Suprapubic skin (tissue), 4 donors: ENCODE data around the gene RDH8. TPM values are rescaled to one million over a fixed set of nuclear protein-coding genes. Genes with fewer than 3 reads are reported as not detected.

Experiments used
- DNase-seq, 2 donors: peaks; one replicate each; pipeline ENCODE4 v3.0.0-alpha.2; 2019; ENCODE audit warnings: low spot score in 2 of 2
- H3K27ac ChIP-seq: fragments of 200-600 bp; sonication (generic); one replicate; pipeline ENCODE4 v1.5.1; 2019
- H3K27me3 ChIP-seq: fragments of 200-600 bp; sonication (generic); one replicate; pipeline ENCODE4 v1.5.1; 2019
- H3K36me3 ChIP-seq: fragments of 200-600 bp; sonication (generic); one replicate; pipeline ENCODE4 v1.5.1; 2019
- H3K4me1 ChIP-seq: fragments of 200-600 bp; sonication (generic); one replicate; pipeline ENCODE4 v1.5.1; 2019
- H3K4me3 ChIP-seq: fragments of 200-600 bp; sonication (generic); one replicate; pipeline ENCODE4 v1.5.1; 2019; ENCODE audit warnings: mild to moderate bottlenecking
- H3K9me3 ChIP-seq: fragments of 200-600 bp; sonication (generic); one replicate; pipeline ENCODE4 v1.5.1; 2019
- EP300 ChIP-seq: sonication (generic); formaldehyde crosslinking; IDR thresholded peaks from one replicate; pipeline ENCODE4 v1.6.1; 2017; ENCODE audit warnings: antibody characterized with exemption
- POLR2A ChIP-seq, 2 donors: fragments of 450-650 bp; IDR thresholded peaks; one replicate each; pipeline ENCODE4 v1.6.1; 2017; ENCODE audit warnings: antibody characterized with exemption in 2 of 2, mild to moderate bottlenecking in 2 of 2, moderate library complexity in 2 of 2
- POLR2AphosphoS5 ChIP-seq, 3 donors: sonication (generic); formaldehyde crosslinking; IDR thresholded peaks; one replicate each; pipeline ENCODE4 v1.6.1; 2017; ENCODE audit warnings: antibody characterized with exemption in 3 of 3
- WGBS: methylation state at CpG from one replicate; pipeline ENCODE4 v1.1.5; 2018; 5-methylcytosine and 5-hydroxymethylcytosine counted together
- total RNA-seq, 4 donors: library from RNA; depleted of rRNA; stranded (reverse); fragments of >200 nt; gene quantifications; one replicate each; pipeline ENCODE4 v1.1.0, GENCODE V29; 2016
- TF ChIP-seq, protein P1 (sequence below), 2 donors: fragments of 200-600 bp in 1 of 2; fragments of 450-650 bp in 1 of 2; sonication (generic) in 1 of 2; IDR thresholded peaks; one replicate each; pipeline ENCODE4 v1.5.1; 2016 to 2019; ENCODE audit warnings: antibody characterized with exemption in 2 of 2, mild to moderate bottlenecking in 1 of 2, moderate library complexity in 1 of 2

RDH8 gene
- total RNA-seq, 4 donors from 2014 or later, result not detected

DNA sequence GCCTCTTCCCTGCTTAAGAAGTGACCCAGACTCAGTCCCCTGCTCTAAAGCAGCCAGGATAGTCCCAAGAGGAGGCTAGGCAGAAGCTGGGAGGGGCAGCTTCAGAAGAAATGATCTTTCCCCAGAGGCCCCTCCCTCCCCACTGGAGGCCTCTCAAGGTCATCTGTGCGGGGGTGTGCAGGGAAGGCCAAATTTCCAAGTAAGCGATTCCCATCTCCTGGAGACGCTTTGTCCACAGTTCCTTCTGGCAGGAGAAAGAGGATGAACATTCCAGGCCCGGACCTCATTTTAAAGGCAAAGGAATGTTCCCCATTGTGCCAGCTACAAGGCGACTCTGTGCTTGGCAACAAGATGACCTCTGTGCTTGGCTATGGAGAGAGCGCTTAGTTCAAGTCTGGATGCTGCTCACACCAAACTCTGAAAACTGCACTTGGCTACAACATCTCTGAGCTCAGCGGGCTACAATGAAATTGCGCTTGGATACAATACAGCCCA lies 26.4 kb upstream of the RDH8 start:
- WGBS, result 49% methylated on average over 8 of the region's 8 CpGs
- no peak for TF ChIP-seq EP300
- no peaks in the 10 kb centered on the region for H3K27me3 ChIP-seq
- peaks cover 44% of the 10 kb centered on the region for H3K36me3 ChIP-seq
- no peaks in the 10 kb centered on the region for H3K9me3 ChIP-seq
- DNase-seq, result no peak
- H3K4me1 ChIP-seq, result peaks cover 9% of the 10 kb centered on the region
- no peak overlapping the region for H3K27ac ChIP-seq
- no peak overlapping the region for H3K4me3 ChIP-seq

DNA sequence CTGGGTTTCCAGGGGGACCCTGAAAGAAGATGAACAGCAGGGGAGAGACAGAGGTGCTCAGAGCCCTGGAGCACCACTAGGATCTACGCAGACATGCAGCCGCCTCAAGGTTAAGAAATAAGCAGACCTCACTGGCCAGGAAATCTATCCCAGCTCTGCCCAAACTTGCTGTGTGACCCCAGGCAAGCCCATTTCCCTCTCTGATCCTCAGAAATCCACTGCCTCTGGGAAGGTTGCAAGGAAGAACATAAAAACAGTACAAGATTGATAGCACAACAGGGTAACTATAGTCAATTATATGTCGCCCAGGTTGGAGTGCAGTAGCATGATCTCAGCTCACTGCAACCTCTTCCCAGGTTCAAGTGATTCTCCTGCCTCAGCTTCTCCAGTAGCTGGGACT lies 23.8 kb upstream of the RDH8 start:
- H3K36me3 ChIP-seq, result peaks cover 58% of the 10 kb centered on the region
- no peak overlapping the region for H3K4me3 ChIP-seq
- DNase-seq, result no peak
- TF ChIP-seq, protein P1, sequence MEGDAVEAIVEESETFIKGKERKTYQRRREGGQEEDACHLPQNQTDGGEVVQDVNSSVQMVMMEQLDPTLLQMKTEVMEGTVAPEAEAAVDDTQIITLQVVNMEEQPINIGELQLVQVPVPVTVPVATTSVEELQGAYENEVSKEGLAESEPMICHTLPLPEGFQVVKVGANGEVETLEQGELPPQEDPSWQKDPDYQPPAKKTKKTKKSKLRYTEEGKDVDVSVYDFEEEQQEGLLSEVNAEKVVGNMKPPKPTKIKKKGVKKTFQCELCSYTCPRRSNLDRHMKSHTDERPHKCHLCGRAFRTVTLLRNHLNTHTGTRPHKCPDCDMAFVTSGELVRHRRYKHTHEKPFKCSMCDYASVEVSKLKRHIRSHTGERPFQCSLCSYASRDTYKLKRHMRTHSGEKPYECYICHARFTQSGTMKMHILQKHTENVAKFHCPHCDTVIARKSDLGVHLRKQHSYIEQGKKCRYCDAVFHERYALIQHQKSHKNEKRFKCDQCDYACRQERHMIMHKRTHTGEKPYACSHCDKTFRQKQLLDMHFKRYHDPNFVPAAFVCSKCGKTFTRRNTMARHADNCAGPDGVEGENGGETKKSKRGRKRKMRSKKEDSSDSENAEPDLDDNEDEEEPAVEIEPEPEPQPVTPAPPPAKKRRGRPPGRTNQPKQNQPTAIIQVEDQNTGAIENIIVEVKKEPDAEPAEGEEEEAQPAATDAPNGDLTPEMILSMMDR (IDR thresholded peaks at IDR 0.05), result no peak
- TF ChIP-seq POLR2A (IDR thresholded peaks at IDR 0.05) (no peak), EP300 (no peak), POLR2AphosphoS5 (IDR thresholded peaks at IDR 0.05) (no peak)
- no peaks in the 10 kb centered on the region for H3K27me3 ChIP-seq
- H3K4me1 ChIP-seq, result peaks cover 9% of the 10 kb centered on the region
- no peaks in the 10 kb centered on the region for H3K9me3 ChIP-seq
- WGBS, result 85% methylated on average over 3 of the region's 3 CpGs
- no peak overlapping the region for H3K27ac ChIP-seq

DNA sequence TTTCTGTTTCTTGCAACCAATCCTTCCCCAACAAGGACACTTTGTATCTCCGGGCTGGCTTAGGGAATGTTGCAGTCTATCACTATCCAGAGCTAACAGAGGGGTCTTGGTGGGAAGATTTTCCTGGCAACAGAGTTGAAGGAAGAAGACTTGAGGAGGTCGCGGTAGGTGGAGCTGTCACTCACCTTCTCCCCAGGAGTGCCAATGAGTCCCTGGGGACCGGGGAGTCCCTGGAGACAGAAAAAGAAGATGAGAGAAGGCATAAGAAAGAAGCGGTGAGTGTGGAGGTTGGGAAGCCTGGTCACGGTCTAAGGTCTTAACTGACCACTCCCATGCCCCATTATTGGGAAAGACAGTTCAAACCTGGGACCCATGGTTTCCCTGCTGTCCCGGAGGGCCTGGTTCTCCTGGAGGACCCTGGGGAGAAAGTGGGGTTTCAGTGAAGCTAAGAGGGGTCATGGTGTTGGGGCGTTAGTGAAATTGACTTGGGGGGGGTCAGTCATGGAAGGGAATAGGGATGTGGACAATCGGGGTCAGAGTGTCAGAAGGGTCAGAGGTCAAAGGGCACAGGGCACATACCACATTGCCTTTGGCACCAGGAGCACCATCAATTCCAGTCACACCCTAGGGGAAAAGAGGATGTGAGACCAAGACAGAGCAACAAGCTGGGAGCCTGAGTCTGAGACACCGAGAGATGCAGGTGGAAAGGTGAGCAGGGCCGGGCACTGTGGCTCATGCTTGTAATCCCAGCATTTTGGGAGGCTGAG lies 21.7 kb upstream of the RDH8 start:
- Histone ChIP-seq H3K36me3 (peaks cover 62% of the 10 kb centered on the region), H3K4me3 (no peak overlapping the region), H3K4me1 (peaks cover 5% of the 10 kb centered on the region), H3K27ac (no peak overlapping the region), H3K9me3 (no peaks in the 10 kb centered on the region), H3K27me3 (no peaks in the 10 kb centered on the region)
- DNase-seq, result no peak
- WGBS, result 84% methylated on average over 11 of the region's 11 CpGs
- TF ChIP-seq, protein P1 (IDR thresholded peaks at IDR 0.05), result no peak
- TF ChIP-seq POLR2AphosphoS5 (IDR thresholded peaks at IDR 0.05), result no peak
- TF ChIP-seq POLR2A (IDR thresholded peaks at IDR 0.05), result no peak
- TF ChIP-seq EP300, result no peak

DNA sequence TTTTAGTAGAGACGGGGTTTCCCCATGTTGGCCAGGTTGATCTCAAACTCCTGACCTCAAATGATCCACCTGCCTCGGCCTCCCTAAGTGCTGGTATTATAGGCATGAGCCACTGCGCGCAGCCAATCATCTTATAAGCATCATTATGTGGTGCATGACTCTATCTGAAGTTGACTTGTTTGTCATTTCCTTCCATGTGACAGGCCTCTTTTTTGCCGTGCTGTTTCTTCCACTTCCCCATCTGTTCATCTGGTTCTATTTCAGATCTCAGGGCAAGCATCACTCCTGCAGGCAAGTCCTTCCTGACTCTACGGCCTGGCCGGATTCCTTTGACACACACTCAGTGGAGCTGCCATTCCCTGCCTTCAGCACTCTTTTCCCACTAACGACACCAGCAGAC lies 18.2 kb upstream of the RDH8 start:
- DNase-seq, result no peak
- Histone ChIP-seq H3K4me1 (no peaks in the 10 kb centered on the region), H3K4me3 (no peak overlapping the region), H3K9me3 (no peaks in the 10 kb centered on the region), H3K36me3 (peaks cover 58% of the 10 kb centered on the region), H3K27me3 (no peaks in the 10 kb centered on the region), H3K27ac (no peak overlapping the region)
- WGBS, result 88% methylated on average over 8 of the region's 8 CpGs
- no peak for TF ChIP-seq EP300
- TF ChIP-seq POLR2A (IDR thresholded peaks at IDR 0.05), result no peak
- TF ChIP-seq POLR2AphosphoS5 (IDR thresholded peaks at IDR 0.05), result no peak
- TF ChIP-seq, protein P1 (IDR thresholded peaks at IDR 0.05), result no peak

DNA sequence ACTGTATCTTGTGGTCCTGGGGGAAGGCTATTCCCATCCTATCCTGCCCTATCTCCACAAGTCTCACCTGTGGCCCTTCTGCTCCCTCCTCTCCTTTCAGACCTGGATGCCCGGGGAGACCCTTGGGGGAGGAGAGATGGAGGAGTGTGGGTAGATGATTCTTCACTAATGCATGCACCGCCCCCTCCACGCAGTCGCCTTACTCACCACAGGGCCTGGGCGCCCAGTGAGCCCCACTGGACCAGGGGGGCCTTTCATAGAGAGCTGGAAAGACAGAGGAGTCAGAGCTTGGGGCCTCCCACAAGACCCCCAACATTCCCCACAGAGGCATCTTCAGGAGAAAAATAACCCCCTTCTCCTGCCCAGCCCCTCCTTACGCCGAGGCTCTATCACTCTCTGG lies 17.3 kb upstream of the RDH8 start:
- no peaks in the 10 kb centered on the region for H3K27me3 ChIP-seq
- no peak overlapping the region for H3K4me3 ChIP-seq
- H3K36me3 ChIP-seq, result peaks cover 52% of the 10 kb centered on the region
- TF ChIP-seq, protein P1 (IDR thresholded peaks at IDR 0.05), result no peak
- no peak for TF ChIP-seq EP300
- no peak for TF ChIP-seq POLR2AphosphoS5 (IDR thresholded peaks at IDR 0.05)
- TF ChIP-seq POLR2A (IDR thresholded peaks at IDR 0.05), result no peak
- 77% methylated on average over 7 of the region's 7 CpGs for WGBS
- H3K27ac ChIP-seq, result no peak overlapping the region
- no peak for DNase-seq
- no peaks in the 10 kb centered on the region for H3K9me3 ChIP-seq
- H3K4me1 ChIP-seq, result no peaks in the 10 kb centered on the region
